RPMI8226 (cell line): ENCODE measurements around the gene ITCH.
"Not testable (repeated sequence)": the region's sequence is repeated elsewhere in the genome, so short reads cannot be mapped to it uniquely, and the experiment has no call there.

Source experiments
- DNase-seq: peaks from one replicate; pipeline ENCODE4 v3.0.0-alpha.2; 2015

Gene ITCH

DNA sequence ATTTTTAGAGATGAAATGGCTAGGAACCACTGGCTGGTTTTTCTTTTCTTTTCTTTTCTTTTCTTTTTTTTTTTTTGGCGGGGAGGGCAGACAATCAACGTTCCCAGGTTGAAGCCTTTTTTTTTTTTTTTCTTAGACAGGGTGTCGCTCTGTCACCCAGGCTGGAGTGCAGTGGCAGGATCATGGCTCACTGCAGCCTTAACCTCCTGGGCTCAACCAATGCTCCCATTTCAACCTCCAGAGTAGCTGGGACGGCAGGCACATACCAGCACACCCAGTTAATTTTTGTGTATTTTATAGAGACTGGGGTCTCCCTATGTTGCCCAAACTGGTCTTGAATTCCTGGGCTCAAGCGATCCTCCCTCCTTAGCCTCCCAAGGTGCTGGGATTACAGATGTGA, 18.8 kb upstream of the ITCH start:
- DNase-seq = no peak

DNA sequence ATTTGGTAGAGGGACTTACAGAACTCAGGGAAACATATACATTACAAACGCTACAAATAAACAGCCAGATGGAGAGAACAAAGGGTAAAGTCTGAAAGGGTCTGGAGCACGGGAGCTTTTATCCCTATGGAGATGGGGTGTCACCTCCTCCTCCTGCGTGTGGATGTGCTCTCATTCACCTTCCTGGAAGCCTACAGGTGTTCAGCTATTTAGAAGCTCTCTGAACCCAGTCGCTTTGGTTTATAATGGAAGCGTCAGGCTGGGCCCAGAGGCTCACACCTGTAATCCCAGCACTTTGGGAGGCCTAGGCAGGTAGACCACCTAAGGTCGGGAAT, 17.7 kb upstream of the ITCH start:
- DNase-seq = no peak

DNA sequence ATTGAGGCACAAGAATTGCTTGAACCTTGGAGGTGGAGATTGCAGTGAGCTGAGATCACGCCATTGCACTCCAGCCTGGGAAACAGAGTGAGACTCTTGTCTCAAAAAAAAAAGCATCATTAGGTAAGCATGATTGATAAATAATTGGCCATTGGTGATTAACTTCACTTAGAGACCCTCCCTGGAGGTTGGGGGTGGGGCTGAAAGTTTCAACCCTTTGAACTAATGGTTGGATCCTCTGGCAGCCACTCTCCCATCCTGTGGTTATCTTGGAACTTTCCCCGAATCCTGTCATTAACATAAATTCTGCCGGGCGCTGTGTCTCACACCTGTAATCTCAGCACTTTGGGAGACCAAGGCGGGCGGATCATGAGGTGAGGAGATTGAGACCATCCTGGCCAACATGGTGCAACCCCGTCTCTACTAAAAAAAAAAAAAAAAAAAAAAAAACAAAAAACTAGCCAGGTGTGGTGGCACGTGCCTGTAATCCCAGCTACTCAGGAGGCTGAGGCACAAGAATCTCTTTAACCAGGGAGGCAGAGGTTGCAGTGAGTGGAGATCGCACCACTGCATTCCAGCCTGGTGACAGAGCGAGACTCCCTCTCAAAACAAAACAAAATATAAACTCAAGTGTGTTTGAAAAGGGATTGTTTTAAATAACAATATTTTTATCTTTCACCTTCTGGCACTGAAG, 17.1 kb upstream of the ITCH start:
- DNase-seq = not testable (repeated sequence)

DNA sequence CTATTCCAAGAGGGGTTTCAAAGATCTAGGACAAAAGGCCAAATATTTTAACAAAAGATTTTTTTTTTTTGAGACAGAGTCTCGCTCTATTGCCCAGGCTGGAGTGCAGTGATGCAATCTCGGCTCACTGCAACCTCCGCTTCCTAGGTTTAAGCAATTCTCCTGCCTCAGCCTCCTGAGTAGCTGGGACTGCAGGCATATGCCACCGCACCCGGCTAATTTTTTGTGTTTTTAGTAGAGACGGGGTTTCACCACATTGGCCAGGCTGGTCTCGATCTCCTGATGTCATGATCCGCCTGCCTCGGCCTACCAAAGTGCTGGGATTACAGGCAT, 16.6 kb upstream of the ITCH start:
- not testable (repeated sequence) for DNase-seq

DNA sequence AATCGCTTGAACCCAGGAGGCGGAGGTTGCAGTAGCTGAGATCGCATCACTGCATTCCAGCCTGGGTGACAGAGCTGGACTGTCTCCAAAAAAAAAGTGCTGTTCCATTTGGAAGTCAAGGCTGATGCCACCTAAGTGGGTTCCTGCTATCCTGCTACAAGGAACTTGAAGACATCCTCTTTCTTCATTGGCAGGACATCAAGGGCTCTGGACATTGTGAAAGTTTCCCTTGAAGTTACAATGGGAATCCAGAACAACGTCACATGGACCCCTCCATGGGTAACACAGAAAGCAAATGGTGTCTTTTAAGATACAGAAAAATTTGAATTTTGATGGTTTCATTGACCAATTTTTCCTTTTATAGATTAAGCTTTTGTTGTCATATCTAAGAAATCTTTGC, 15.5 kb upstream of the ITCH start:
- no peak for DNase-seq

DNA sequence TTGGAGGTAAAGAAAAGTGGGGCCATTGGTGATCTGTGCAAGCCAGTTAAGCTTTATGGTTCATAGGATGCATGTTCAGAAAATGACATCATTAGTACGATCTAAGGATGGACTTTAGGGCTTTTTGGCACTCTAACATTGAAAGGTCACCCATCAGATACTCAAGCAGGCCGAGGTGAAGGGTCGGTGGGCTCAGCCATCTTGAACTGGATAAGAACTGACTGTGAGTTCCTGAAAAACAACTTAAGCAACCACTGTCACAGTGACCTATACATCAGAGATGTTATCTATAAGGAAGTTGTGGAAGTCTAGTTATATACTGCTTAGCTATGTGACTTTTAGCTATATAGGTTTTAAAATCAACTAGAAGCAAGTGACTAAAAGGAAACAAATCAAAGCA, 13.0 kb upstream of the ITCH start:
- DNase-seq = no peak

DNA sequence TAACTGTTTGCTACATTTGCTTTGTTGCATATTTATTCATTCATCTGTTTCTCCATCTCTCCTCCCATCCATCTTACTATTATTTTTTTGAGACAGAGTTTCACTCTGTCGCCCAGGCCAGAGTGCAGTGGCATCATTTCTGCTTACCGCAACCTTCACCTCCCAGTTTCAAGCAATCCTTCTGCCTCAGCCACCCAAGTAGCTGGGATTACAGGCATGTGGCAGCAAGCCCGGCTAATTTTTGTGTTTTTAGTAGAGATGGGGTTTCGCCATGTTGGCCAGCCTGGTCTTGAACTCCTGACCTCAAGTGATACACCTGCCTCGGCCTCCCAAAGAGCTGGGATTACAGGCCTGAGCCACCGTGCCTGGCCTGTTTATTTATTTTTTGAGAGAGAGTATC, 9.6 kb upstream of the ITCH start:
- DNase-seq = not testable (repeated sequence)

DNA sequence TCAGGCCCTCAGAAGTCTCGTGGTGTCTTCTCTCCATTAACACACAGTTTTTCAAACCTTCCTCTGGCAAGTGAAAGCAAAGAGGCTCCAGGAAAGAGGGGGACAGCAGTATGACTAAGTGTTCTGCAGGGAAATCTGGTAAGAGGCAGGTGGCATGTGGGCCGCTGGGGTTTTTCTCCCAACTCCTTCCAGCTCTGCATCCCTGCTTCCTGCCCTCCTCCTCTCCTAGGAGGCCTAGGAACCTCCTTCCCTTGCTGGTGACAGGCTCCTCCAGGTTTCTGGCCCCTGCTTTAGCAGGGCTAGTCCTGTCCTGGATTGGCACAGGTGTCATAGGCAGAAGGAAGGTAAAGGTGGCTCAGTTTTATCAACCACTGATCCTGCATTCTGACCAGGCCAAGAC, 7.6 kb upstream of the ITCH start:
- no peak for DNase-seq

DNA sequence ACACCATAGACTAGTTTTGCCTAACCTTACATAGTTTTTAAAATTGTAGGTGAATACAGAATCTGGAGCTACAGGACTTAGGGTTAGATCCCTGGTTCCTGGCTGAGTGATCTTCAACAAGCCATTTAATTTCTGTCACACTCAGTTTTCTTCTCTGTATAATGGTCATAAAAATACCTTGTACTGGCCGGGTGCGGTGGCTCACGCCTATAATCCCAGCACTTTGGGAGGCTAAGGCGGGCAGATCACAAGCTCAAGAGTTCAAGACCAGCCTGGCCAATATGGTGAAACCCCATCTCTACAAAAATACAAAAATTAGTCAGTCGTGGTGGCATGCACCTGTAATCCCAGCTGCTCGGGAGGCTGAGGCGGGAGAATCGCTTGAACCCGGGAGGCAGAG, 3.3 kb upstream of the ITCH start:
- DNase-seq = not testable (repeated sequence)

DNA sequence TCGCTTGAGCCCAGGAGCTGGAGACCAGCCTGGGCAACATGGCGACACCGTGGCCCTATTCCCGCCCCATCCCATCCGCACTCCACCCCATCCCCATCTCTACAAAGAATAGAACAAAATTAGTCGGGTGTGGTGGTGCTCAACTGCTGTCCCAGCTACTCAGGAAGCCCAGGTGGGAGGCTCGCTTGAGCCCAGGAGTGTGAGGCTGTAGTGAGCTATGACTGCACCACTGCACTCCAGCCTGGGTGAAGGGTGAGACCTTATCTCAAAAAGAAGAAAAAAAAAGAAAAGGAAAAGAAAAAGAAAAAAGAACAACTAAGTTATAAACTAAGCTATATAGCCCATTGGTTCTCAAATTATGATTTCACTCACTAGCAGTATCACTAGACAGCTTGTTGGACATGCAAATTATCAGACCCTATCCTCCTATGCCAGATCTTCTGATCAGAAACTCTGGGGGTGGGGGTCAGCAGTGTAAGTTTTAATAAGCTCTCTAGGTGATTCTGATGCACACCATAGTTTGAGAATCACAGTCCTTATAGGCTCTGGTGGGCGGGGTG, 491 bp upstream of the ITCH start:
- no peak for DNase-seq

DNA sequence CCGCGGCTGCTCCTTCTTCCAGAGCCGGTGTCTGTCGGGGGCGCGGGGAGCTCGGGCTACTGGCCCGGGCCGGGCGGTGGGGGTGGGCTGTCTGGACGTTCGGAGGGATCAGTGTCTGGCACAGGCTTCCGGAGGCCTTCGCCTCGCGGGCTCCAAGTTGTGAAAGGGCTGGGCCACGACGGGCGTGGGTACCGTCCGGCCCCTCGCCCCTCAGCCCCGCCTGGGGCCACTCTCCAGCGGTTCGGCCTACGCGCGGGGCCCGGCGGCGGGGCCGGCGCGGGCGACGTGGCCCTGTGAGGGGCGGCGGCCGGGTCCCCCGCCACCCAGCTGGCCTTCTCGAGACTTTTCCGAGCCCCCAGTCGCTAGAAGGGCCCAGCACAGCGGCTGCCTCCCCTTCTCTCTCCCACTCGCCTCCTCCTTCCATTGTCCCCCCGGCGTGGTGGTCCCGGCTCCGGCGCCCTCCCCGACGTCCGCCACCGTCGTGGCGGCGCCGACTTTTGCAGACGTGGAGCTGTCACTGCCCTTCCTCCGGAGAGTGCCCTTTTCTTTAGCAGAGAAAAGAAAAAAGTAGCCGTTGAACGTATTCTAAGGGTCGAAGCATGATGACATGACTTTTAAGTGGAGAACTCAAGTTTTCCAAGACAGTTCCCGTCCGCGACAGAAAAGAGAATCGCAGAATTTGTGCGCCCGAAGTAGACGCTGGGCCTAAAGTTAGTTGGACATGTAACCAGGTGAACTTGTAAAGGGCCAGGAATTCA, 571 bp downstream of the ITCH start:
- DNase-seq = peak; percentile 42

DNA sequence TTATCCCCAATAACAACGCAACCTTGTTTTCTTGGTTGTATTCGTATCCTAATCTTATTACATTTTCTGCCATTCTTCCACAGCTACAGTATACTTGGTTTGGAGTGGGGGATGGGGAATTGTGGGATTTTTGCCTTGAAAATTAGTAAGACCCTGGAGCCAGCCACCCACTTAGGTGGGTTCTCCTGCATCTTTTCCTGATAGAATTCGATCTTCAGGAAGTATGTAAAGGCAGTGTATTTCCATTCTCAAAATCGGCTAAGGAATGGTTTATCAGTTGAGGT, 1.1 kb downstream of the ITCH start:
- DNase-seq = no peak

DNA sequence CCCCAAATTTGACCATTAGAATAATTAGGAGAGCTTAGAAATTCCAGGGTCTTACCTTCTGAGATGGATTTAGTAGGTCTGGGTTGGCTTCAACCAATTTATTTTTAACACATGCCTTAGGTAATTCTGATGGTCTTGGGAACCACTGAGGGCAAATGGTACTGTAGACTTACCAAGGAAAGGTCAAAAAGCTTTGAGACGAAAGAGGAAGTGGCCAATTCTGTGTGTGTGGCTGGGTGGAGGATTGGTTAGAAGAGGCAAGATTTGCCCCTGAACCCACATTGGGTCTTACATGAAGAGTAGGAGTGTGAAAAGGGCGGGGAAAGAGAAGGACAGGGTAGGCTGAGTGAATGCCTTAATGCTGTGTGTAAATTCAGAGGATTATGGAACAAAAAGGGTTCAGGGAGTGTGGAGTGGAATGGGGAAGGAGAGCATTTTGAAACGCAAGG, 2.7 kb downstream of the ITCH start:
- peak; percentile 84 for DNase-seq

DNA sequence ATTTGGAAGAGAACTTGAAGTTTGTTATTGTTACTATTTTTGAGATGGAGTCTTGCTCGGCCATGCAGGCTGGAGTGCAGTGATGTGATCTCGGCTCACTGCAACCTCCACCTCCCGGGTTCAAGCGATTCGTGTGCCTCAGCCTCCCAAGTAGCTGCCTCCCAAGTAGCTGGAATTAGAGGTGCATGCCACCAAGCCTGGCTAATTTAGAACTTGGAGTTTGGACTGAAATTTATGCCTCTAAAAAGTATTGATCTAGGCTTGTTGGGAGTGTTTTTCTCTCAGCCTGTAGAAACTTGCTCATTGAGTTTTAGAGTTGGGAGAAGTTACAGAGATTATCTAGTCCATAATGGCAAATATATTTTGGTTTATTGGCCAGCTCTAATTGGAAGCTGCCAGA, 4.1 kb downstream of the ITCH start:
- no peak for DNase-seq

DNA sequence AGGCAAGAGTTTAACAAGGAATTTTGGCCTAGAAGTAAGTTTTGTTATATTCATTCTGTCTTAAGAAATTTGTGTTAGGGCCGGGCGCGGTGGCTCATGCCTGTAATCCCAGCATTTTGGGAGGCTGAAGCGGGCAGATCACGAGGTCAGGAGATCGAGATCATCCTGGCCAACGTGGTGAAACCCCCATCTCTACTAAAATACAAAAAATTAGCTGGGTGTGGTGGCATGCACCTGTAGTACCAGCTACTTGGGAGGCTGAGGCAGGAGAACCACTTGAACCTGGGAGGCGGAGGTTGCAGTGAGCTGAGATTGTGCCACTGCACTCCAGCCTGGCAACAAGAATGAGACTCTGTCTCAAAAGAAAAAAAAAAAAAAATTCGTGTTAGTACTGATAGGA, 4.8 kb downstream of the ITCH start:
- not testable (repeated sequence) for DNase-seq

DNA sequence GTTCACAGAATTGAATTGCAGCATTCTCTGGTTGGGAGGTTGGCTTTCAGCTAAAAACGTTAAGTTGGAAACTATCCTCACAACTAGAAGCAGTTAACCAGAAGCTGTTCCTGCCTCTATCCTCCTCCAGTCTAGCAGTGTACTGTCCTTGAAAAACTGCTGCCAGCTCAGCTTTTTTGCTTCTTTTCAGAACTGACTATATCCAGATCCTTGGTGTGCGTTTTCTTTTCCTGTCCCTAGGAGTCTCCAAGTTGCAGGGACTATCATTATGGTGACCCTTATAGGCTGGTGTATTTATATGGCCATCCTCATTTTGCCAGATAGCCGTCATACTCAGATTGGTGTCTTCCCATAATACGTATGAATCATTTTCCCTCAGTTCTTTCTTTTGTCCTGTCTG, 5.5 kb downstream of the ITCH start:
- no peak for DNase-seq

DNA sequence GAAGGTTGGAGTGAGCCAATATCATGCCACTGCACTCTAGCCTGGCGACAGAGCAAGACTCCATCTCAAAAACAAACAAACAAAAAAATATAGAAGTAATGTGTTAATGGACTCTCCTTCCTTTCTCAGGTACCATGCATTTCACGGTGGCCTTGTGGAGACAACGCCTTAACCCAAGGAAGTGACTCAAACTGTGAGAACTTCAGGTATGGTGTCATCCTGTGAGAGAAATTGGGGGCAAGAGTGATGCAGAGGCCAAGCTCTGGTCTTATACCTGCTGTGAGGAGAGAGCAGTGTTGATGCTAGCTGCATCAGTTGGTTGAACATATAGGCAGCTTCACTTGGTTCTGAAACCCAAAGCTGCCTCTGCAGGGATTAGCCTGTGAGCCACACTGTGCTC, 6.2 kb downstream of the ITCH start:
- no peak for DNase-seq

DNA sequence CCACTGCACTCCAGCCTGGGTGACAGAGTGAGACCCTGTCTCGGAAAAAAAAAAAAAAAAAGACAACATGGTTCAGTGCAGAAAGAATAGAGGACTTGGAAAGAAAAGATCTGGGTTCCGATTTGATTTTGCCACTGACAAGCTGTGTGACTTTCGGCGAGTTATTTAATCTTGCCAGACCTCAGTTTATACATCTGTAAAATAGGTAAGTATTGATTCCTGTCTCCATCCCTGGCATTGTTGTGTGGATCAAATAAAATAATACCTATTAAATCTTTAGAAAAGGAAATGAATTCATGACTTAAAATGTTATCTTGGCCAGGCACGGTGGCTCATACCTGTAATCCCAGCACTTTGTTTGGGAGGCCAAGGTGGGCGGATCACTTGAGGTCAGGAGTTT, 7.0 kb downstream of the ITCH start:
- DNase-seq = no peak

DNA sequence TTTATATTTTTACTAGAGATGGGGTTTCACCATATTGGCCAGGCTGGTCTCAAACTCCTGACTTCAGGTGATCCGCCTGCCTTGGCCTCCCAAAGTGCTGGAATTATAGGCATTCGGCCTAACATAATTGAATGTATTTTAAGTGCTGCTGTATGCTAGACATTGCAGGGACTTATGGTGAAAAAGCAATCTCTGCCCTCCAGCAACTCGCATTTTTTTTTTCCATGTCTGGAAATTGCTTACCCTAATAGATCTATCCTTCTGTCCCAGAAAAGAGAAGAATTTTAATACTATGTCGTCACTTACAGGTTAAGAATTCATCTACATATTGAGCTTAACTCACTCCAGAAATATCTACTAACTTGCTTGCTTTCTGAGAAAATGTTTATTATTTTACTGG, 10.4 kb downstream of the ITCH start:
- no peak for DNase-seq

DNA sequence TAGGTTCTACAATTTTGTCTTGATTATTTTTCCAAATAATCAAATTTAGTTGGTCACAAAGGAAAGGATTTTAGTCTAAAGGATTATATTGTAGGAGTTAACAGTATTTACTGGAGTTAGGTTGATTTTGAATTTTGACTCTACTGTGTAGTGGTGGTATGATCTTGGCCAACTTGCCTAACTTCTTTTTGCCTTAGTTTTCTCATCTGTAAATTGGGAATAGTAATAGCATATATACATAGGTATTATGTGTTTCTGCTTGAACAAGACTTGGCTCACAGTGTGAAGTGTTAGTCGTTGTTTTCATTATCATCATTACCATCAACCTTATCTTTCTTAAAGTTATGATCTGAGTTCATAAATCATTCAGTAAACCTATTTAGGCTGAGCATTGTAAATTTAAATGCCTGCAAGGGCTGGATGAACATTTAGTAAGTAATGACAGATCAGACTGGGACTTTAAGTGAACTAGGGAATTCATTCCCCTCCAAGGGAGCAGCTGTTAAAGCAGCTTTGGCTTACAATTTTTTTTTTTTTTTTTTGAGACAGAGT, 11.2 kb downstream of the ITCH start:
- no peak for DNase-seq

DNA sequence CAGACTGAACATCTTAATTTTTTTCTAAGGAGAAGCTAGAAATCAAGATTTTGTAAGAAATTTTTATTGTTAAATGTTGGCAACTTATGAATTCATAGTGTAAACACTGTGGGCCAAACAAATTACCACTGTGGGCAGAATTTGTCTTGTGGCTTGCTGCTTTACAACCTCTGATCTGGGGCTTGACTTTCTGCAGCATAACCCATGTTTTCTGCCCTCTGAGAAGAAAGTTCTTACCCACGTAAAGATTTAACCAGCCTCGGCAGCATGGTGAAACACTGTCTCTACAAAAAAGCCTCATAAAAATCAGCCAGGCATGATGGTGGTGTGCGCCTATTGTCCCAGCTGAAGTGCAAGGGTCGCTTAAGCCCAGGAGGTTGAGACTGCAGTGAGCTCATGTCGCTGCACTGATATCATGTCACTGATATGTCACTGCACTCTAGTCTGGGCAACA, 12.9 kb downstream of the ITCH start:
- no peak for DNase-seq

DNA sequence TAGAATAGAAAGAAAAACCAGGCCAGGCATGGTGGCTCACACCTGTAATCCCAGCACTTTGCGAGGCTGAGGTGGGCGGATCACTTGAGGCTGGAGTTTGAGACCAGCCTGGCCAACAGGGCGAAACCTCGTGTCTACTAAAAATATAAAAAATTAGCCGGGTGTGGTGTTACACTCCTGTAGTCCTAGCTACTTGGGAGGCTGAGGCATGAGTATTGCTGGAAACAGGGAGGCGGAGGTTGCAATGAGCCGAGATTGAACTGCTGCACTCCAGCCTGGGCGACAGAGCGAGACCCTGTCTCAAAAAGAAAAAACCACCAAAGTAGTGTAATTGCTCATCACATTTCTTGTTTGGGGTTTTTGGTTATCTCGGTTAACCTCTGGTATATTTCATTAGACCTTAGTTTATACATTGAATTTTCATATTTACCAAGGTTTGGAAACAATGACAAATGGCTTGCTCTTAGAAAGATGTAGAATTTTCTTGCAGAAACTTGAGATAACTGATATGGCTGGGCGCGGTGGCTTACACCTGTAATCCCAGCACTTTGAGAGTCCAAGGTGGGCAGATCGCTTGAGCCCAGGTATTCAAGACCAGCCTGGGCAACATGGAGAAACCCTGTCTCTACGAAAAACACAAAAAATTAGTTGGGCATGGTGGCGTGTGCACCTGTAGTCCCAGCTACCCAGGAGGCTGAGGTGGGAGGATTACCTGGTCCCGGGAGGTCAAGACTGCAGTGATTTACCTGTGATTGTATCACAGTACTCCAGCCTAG, 14.2 kb downstream of the ITCH start:
- no peak for DNase-seq

DNA sequence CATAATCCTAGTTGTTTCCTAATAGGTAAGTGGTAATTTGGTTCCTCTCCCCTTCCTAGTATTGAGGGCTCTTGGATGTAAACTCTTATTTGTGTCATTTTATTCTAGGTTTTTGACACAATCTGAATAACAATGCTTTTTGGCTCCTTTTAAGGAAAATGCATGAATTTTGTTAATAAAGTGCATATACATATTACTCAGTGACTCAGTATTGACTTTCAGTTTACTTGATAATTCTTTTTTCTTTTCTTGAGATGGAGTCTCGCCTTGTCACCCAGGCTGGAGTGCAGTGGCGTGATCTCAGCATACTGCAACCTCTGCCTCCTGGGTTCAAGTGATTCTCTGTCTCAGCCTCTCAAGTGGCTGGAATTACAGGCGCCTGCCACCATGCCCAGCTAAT, 19.1 kb downstream of the ITCH start:
- no peak for DNase-seq
